ENCODE measurements around the gene KCNC3. TPM values are rescaled to one million over a fixed set of nuclear protein-coding genes. Genes with fewer than 3 reads are reported as not detected.

KCNC3 gene
- total RNA-seq, 1 experiment from 2014 or later, result 24.6 TPM

DNA sequence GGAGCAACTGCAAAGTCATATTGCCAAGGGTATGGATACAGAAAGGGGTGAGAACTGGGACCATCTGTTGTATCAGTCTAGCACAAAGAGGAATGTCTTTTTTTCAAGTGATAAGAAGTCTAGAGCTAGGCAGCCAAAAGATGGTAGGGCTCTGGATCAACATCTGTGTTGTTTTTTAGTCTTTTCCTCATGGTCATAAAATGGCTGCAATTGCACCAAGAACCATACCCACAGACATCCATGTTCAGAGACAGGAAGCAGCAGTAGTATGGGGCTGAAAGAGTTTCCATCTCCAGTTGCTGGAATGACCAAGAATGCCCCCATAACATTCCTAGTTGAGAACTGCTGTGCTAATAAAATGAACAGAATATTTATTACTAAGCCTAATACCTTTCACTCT is 25.6 kb downstream of the KCNC3 start:
- POLR2A ChIA-PET, result no interaction called here
- intact Hi-C loops (cut with micrococcal nuclease; ENCODE audit: unreplicated experiment), result no loop called here

DNA sequence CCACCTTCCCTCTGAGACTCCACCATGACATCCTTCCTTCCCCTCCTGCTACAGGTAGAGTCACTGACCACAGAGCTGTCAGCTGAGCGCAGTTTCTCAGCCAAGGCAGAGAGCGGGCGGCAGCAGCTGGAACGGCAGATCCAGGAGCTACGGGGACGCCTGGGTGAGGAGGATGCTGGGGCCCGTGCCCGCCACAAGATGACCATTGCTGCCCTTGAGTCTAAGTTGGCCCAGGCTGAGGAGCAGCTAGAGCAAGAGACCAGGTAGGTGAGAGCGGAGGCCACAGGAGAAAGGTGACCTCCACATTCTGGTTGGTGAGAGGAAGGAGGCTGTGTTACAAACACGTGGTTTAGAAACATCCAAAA is 27.6 kb downstream of the KCNC3 start:
- DNase-seq, result no peak
- H3K4me3 ChIP-seq (ENCODE audit: low read depth, low read length), result no peak overlapping the region
- Mint-ChIP-seq H3K4me3 (ENCODE audit: unreplicated experiment) (no peak overlapping the region), H3K9me3 (ENCODE audit: unreplicated experiment) (no peaks in the 10 kb centered on the region), H3K4me1 (ENCODE audit: low read depth, unreplicated experiment) (no peaks in the 10 kb centered on the region), H3K36me3 (ENCODE audit: insufficient read depth, unreplicated experiment) (peaks cover 12% of the 10 kb centered on the region), H3K27me3 (ENCODE audit: insufficient read depth, unreplicated experiment) (no peaks in the 10 kb centered on the region), H3K27ac (ENCODE audit: unreplicated experiment) (no peak overlapping the region)
- intact Hi-C loops (cut with micrococcal nuclease; ENCODE audit: unreplicated experiment), result no loop called here
- ChIA-PET POLR2A (no interaction called here), CTCF (no interaction called here)
- peaks cover 2% of the 10 kb centered on the region; the same call in 1 of the 2 replicates for H3K36me3 ChIP-seq (ENCODE audit: control insufficient read depth, insufficient read depth, low read length)
- H3K4me1 ChIP-seq, result no peaks in the 10 kb centered on the region
- H3K9me3 ChIP-seq, result no peaks in the 10 kb centered on the region
- BruUV-seq (replicated peaks), result no TSS peak
- no peaks in the 10 kb centered on the region for H3K27me3 ChIP-seq (replicated peaks; ENCODE audit: control insufficient read depth, insufficient read depth, low read length)
- TF ChIP-seq, protein P1, sequence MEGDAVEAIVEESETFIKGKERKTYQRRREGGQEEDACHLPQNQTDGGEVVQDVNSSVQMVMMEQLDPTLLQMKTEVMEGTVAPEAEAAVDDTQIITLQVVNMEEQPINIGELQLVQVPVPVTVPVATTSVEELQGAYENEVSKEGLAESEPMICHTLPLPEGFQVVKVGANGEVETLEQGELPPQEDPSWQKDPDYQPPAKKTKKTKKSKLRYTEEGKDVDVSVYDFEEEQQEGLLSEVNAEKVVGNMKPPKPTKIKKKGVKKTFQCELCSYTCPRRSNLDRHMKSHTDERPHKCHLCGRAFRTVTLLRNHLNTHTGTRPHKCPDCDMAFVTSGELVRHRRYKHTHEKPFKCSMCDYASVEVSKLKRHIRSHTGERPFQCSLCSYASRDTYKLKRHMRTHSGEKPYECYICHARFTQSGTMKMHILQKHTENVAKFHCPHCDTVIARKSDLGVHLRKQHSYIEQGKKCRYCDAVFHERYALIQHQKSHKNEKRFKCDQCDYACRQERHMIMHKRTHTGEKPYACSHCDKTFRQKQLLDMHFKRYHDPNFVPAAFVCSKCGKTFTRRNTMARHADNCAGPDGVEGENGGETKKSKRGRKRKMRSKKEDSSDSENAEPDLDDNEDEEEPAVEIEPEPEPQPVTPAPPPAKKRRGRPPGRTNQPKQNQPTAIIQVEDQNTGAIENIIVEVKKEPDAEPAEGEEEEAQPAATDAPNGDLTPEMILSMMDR (IDR thresholded peaks at IDR 0.05; ENCODE audit: insufficient read depth in 1 of 2, low read depth in 1 of 2, low read length in 1 of 2, severe bottlenecking in 1 of 2, unreplicated experiment in 1 of 2), result no peak

More for the DNA sequence above, 25.6 kb downstream of the KCNC3 start:
- TF ChIP-seq, protein P1 (IDR thresholded peaks at IDR 0.05; ENCODE audit: insufficient read depth in 1 of 2, low read depth in 1 of 2, low read length in 1 of 2, severe bottlenecking in 1 of 2, unreplicated experiment in 1 of 2), result no peak
- no peak overlapping the region for H3K4me3 ChIP-seq (ENCODE audit: low read depth, low read length)
- no peak overlapping the region for H3K4me3 Mint-ChIP-seq (ENCODE audit: unreplicated experiment)
- H3K36me3 Mint-ChIP-seq (ENCODE audit: insufficient read depth, unreplicated experiment), result no peaks in the 10 kb centered on the region
- no peak for DNase-seq
- no peaks in the 10 kb centered on the region for H3K4me1 Mint-ChIP-seq (ENCODE audit: low read depth, unreplicated experiment)
- CTCF ChIA-PET, result interaction anchor here (0.9 kb wide), 1 partner anchor 17 kb away, joined by 3 read pairs; no protein-coding TSS in a partner anchor
- no peaks in the 10 kb centered on the region for H3K9me3 Mint-ChIP-seq (ENCODE audit: unreplicated experiment)
- no peaks in the 10 kb centered on the region for H3K9me3 ChIP-seq
- no peaks in the 10 kb centered on the region for H3K4me1 ChIP-seq
- H3K27me3 Mint-ChIP-seq (ENCODE audit: insufficient read depth, unreplicated experiment), result no peaks in the 10 kb centered on the region
- H3K36me3 ChIP-seq (ENCODE audit: control insufficient read depth, insufficient read depth, low read length), result peaks cover 2% of the 10 kb centered on the region; the same call in 1 of the 2 replicates
- BruUV-seq (replicated peaks), result no TSS peak
- no peaks in the 10 kb centered on the region for H3K27me3 ChIP-seq (replicated peaks; ENCODE audit: control insufficient read depth, insufficient read depth, low read length)
- H3K27ac Mint-ChIP-seq (ENCODE audit: unreplicated experiment), result no peak overlapping the region

DNA sequence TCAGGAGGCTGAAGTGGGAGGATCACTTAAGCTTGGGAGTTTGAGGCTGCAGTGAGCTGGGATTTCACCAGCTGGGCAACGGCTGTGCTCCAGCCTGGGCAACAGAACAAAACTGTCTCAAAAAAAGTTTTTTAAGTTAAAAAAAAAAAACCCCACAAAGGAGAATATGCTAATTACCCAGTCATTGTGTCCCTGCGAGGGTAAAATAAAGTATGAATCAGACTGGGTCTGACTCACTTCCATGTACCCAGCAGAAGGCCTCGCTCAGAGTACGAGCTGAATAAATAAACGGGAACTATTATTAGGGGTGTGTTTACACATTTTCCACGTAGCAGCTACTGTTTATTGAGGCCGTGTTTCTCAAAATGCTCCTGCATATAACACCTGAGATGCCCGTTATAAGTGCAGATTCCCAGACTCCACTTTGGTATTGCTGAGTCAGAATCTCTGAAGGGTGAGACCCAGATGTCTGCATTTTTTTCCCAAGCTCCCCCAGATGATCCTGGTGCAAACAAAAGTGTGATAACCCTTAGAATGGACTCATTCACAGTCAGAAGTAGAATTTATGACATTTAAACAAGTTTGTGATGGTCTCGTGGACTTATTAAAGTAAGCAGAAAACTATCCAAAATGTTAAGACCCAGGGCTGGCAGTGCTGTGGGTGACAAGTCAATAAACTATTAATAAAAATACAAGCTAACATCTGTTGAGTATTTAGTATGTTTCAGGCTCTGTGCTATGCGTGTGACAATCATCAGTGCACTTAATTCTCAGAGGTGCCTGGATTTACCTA is 28.2 kb downstream of the KCNC3 start:
- no peaks in the 10 kb centered on the region for H3K9me3 ChIP-seq
- no TSS peak for BruUV-seq (replicated peaks)
- Mint-ChIP-seq H3K27ac (ENCODE audit: unreplicated experiment) (no peak overlapping the region), H3K9me3 (ENCODE audit: unreplicated experiment) (no peaks in the 10 kb centered on the region), H3K4me1 (ENCODE audit: low read depth, unreplicated experiment) (no peaks in the 10 kb centered on the region), H3K27me3 (ENCODE audit: insufficient read depth, unreplicated experiment) (no peaks in the 10 kb centered on the region), H3K36me3 (ENCODE audit: insufficient read depth, unreplicated experiment) (peaks cover 18% of the 10 kb centered on the region), H3K4me3 (ENCODE audit: unreplicated experiment) (no peak overlapping the region)
- DNase-seq, result no peak
- no peaks in the 10 kb centered on the region for H3K4me1 ChIP-seq
- no peak overlapping the region for H3K4me3 ChIP-seq (ENCODE audit: low read depth, low read length)
- H3K36me3 ChIP-seq (ENCODE audit: control insufficient read depth, insufficient read depth, low read length), result peaks cover 2% of the 10 kb centered on the region; the same call in 1 of the 2 replicates
- TF ChIP-seq, protein P1 (IDR thresholded peaks at IDR 0.05; ENCODE audit: insufficient read depth in 1 of 2, low read depth in 1 of 2, low read length in 1 of 2, severe bottlenecking in 1 of 2, unreplicated experiment in 1 of 2), result no peak
- intact Hi-C loops (cut with micrococcal nuclease; ENCODE audit: unreplicated experiment), result no loop called here
- H3K27me3 ChIP-seq (replicated peaks; ENCODE audit: control insufficient read depth, insufficient read depth, low read length), result no peaks in the 10 kb centered on the region
- ChIA-PET CTCF (interaction anchor here (0.7 kb wide), 1 partner anchor 13 kb away, joined by 3 read pairs; no protein-coding TSS in a partner anchor), POLR2A (no interaction called here)
